LNCAP (cell line): Measurements from ENCODE around the gene LSR.

ENCODE experiments used
- TF ChIP-seq, protein P1 (sequence below): fragments of 450-650 bp; IDR thresholded peaks from 2 replicates; pipeline ENCODE4 v1.5.1; 2017; ENCODE audit warnings: mild to moderate bottlenecking

Gene LSR

DNA sequence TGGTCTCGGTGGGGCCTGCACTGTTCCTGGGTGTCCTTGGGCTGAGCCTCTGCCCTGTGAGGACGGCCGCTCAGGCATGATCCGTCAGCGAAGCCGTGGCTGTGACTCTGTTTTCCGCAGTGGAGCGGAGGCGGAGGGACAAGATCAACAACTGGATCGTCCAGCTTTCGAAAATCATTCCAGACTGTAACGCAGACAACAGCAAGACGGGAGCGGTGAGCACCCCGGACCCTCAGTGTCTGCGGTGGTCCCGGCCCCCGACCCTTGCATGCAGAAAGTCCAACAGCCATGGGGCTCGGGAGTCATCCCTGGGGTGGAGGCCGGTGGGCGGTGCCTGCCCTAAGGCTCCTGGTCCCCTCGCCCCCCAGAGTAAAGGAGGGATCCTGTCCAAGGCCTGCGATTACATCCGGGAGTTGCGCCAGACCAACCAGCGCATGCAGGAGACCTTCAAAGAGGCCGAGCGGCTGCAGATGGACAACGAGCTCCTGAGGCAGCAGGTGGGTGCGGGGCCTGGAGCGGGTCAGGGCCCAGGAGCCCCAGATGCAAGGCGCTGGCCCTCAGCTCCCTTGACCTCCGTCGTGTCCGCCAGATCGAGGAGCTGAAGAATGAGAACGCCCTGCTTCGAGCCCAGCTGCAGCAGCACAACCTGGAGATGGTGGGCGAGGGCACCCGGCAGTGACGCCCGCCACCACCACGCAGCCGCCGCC is 29.9 kb downstream of the LSR start:
- TF ChIP-seq, protein P1, sequence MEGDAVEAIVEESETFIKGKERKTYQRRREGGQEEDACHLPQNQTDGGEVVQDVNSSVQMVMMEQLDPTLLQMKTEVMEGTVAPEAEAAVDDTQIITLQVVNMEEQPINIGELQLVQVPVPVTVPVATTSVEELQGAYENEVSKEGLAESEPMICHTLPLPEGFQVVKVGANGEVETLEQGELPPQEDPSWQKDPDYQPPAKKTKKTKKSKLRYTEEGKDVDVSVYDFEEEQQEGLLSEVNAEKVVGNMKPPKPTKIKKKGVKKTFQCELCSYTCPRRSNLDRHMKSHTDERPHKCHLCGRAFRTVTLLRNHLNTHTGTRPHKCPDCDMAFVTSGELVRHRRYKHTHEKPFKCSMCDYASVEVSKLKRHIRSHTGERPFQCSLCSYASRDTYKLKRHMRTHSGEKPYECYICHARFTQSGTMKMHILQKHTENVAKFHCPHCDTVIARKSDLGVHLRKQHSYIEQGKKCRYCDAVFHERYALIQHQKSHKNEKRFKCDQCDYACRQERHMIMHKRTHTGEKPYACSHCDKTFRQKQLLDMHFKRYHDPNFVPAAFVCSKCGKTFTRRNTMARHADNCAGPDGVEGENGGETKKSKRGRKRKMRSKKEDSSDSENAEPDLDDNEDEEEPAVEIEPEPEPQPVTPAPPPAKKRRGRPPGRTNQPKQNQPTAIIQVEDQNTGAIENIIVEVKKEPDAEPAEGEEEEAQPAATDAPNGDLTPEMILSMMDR, result no peak

- TF ChIP-seq, protein P1, result no peak
These were observed 30.6 kb downstream of the LSR start for GRCh38 chr19:35279374-35279773.

DNA sequence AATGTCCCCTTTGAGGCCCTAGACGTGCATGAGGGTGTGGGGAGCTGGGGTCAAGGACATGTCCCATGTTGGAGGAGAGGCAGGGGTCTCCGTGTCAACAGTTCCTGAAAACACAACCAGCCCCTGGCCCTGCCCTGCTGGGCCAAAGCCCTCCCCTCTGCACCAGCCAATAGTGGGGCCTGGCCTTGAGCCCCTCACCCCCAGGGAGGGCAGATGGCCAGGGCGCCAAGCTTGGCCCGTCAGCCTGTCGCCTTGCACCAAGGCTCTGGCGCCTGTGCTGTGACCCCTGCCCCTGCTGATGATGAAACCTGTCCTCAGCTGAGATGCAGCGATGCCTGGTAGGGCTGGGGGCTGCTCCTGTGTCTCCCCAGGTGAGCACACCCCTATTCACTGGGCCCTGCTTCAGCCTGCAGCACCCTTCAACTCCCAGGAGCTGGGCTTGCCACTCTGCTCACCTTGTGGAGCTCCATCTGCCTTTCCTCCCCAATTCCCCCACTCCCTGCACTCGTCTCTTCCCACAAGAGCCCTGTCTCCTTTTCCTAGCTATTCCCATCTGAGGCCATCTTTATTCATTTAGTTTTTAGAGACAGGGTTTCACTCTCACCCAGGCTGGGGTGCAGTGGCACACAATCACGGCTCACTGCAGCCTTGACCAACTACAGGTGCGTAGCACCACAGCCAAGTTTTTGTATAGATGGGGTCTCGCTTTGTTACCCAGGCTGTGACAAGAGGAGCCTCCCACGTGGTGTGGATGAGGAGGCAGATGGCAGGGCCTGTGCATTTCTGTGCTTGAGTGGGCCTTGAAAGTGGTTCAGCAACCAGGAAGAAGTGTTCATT is 31.4 kb downstream of the LSR start:
- TF ChIP-seq, protein P1, result no peak

DNA sequence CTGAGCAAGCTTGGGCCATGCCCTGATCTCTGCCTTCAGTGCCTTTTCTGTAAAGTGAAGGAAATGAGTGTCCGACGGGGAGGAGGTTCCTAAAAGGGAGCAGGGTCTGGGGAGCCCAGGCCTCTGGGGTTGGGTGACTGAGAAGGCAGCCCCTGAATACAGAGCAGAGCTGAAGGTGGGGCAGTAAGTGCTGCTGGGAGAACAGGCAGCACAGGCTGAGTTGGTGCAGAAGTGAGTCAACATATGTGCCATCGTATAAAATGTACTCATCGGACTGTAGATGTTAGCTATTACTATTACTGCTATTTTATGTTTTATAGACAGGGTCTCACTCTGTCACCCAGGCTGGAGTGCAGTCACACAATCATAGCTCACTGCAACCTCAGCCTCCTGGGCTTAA is 32.5 kb downstream of the LSR start:
- TF ChIP-seq, protein P1, result no peak

GRCh38 chr19:35284153-35285094 is 35.6 kb downstream of the LSR start:
- TF ChIP-seq, protein P1, result no peak

- TF ChIP-seq, protein P1, result no peak
These were observed 36.3 kb downstream of the LSR start for GRCh38 chr19:35285095-35285449.

GRCh38 chr19:35287713-35288112 is 38.9 kb downstream of the LSR start:
- TF ChIP-seq, protein P1, result no peak
